Body of pancreas (tissue), 4 donors: ENCODE data around the gene PDE3A.

Experiments used
- POLR2A ChIP-seq, 3 donors: fragments of 450-650 bp; IDR thresholded peaks; one replicate each; pipeline ENCODE4 v1.6.1; 2016; ENCODE audit warnings: antibody characterized with exemption in 3 of 3, mild to moderate bottlenecking in 2 of 3
- TF ChIP-seq, protein P1 (sequence below), 7 experiments: fragments of 450-650 bp in 4 of 7; fragments of 200-600 bp in 3 of 7; sonication (generic) in 3 of 7; IDR thresholded peaks; one replicate each; pipeline ENCODE4 v1.5.1; 2016 to 2019; ENCODE audit warnings: antibody characterized with exemption in 7 of 7

GRCh38 chr12:20350495-20350894, 17.8 kb upstream of the PDE3A start:
- TF ChIP-seq, protein P1, sequence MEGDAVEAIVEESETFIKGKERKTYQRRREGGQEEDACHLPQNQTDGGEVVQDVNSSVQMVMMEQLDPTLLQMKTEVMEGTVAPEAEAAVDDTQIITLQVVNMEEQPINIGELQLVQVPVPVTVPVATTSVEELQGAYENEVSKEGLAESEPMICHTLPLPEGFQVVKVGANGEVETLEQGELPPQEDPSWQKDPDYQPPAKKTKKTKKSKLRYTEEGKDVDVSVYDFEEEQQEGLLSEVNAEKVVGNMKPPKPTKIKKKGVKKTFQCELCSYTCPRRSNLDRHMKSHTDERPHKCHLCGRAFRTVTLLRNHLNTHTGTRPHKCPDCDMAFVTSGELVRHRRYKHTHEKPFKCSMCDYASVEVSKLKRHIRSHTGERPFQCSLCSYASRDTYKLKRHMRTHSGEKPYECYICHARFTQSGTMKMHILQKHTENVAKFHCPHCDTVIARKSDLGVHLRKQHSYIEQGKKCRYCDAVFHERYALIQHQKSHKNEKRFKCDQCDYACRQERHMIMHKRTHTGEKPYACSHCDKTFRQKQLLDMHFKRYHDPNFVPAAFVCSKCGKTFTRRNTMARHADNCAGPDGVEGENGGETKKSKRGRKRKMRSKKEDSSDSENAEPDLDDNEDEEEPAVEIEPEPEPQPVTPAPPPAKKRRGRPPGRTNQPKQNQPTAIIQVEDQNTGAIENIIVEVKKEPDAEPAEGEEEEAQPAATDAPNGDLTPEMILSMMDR (IDR thresholded peaks at IDR 0.05) = no peak
- TF ChIP-seq POLR2A (IDR thresholded peaks at IDR 0.05) = no peak
